Fibroblast of the aortic adventitia (primary cell): ENCODE results near the gene GALNT9. TPM values are rescaled to one million over a fixed set of nuclear protein-coding genes. Genes with fewer than 3 reads are reported as not detected.

ENCODE experiments used
- DNase-seq: peaks from one replicate; pipeline ENCODE4 v3.0.0-alpha.2; 2010; ENCODE audit warnings: low read depth
- H3K4me3 ChIP-seq: 2 replicates; pipeline ENCODE4 v1.5.1; 2011; ENCODE audit warnings: low read depth, mild to moderate bottlenecking, control low read depth, low read length, moderate library complexity
- CTCF ChIP-seq: IDR thresholded peaks from 2 replicates; pipeline ENCODE4 v1.5.1; 2011; ENCODE audit warnings: mild to moderate bottlenecking, low read length, control low read depth, inconsistent platforms; ENCODE audit not compliant: insufficient read depth
- total RNA-seq: library from RNA; depleted of rRNA; stranded (reverse); fragments of >200 nt; gene quantifications from 2 replicates; pipeline ENCODE4 v1.2.3, GENCODE V29; 2012; ENCODE audit warnings: low replicate concordance

The GALNT9 gene
- total RNA-seq, 1 donor = not detected

GRCh38 chr12:132284827-132285741 lies 44.3 kb downstream of the GALNT9 start:
- no peak overlapping the region for H3K4me3 ChIP-seq
- DNase-seq = no peak
- no peak for TF ChIP-seq CTCF

GRCh38 chr12:132284071-132284826 lies 45.1 kb downstream of the GALNT9 start:
- peak; percentile 2 for DNase-seq
- peak; percentile 26 for TF ChIP-seq CTCF

GRCh38 chr12:132282950-132283771 lies 46.2 kb downstream of the GALNT9 start:
- DNase-seq = no peak
- no peak overlapping the region for H3K4me3 ChIP-seq
- no peak for TF ChIP-seq CTCF

More at GRCh38 chr12:132284071-132284826, 45.1 kb downstream of the GALNT9 start:
- no peak overlapping the region for H3K4me3 ChIP-seq

- no peak for TF ChIP-seq CTCF
- no peak for DNase-seq
- no peak overlapping the region for H3K4me3 ChIP-seq
Measured at GRCh38 chr12:132282031-132282949, 47.1 kb downstream of the GALNT9 start.

- no peak for DNase-seq
- H3K4me3 ChIP-seq = no peak overlapping the region
- no peak for TF ChIP-seq CTCF
Measured at GRCh38 chr12:132281038-132281437, 48.4 kb downstream of the GALNT9 start.
